Esophagus squamous epithelium (tissue), 5 donors: ENCODE measurements around the gene IKZF3. TPM values are rescaled to one million over a fixed set of nuclear protein-coding genes. Genes with fewer than 3 reads are reported as not detected.

Experiments used
- DNase-seq: peaks from one replicate; lab custom pipeline; 2025; lab: John Stamatoyannopoulos, UW
- H3K27ac ChIP-seq, 4 donors: fragments of 200-600 bp; sonication (generic); one replicate each; pipeline ENCODE4 v1.5.1; 2016 to 2019; ENCODE audit warnings: mild to moderate bottlenecking in 1 of 4
- H3K27me3 ChIP-seq, 4 donors: fragments of 200-600 bp; sonication (generic); 1 replicate in 3 of 4; 2 replicates in 1 of 4; pipeline versions ENCODE4 v1.5.1 to v1.6.0; 2017 to 2021; ENCODE audit warnings: antibody characterized with exemption in 1 of 4
- H3K36me3 ChIP-seq, 3 donors: fragments of 200-600 bp; sonication (generic); one replicate each; pipeline ENCODE4 v1.5.1; 2016 to 2019
- H3K4me1 ChIP-seq, 3 donors: fragments of 200-600 bp; sonication (generic); one replicate each; pipeline ENCODE4 v1.5.1; 2017 to 2019
- H3K4me3 ChIP-seq, 4 donors: fragments of 200-600 bp; sonication (generic); 1 replicate in 3 of 4; 2 replicates in 1 of 4; pipeline ENCODE4 v1.5.1; 2016 to 2019; ENCODE audit warnings: mild to moderate bottlenecking in 2 of 4, moderate library complexity in 1 of 4
- H3K9me3 ChIP-seq, 3 donors: fragments of 200-600 bp; sonication (generic); one replicate each; pipeline ENCODE4 v1.5.1; 2016 to 2019
- POLR2A ChIP-seq, 4 donors: fragments of 450-650 bp; IDR thresholded peaks; one replicate each; pipeline ENCODE4 v1.6.1; 2017; ENCODE audit warnings: antibody characterized with exemption in 4 of 4, mild to moderate bottlenecking in 4 of 4, moderate library complexity in 3 of 4
- WGBS, 2 donors: methylation state at CpG; one replicate each; pipeline ENCODE4 v1.1.5; 2018; 5-methylcytosine and 5-hydroxymethylcytosine counted together
- intact Hi-C: fragments of 100-400 bp; cut with DNase I; formaldehyde crosslinking; loops from one replicate; pipeline ENCODE4 v1.15.0; 2022
- total RNA-seq, 4 donors: library from RNA; depleted of rRNA; stranded (reverse); fragments of >200 nt; gene quantifications; one replicate each; pipeline ENCODE4 v1.1.0, GENCODE V29; 2016
- TF ChIP-seq, protein P1 (sequence below), 6 experiments: fragments of 450-650 bp in 4 of 6; fragments of 200-600 bp in 2 of 6; sonication (generic) in 2 of 6; IDR thresholded peaks; one replicate each; pipeline ENCODE4 v1.5.1; 2016 to 2019; ENCODE audit warnings: antibody characterized with exemption in 6 of 6, mild to moderate bottlenecking in 4 of 6, moderate library complexity in 4 of 6
- donor health status: DM: yes; HTN: yes; CAD: no.

IKZF3 gene
- total RNA-seq, 4 donors from 2014 or later = 2.1 to 9.0 (median 3.8) TPM

DNA sequence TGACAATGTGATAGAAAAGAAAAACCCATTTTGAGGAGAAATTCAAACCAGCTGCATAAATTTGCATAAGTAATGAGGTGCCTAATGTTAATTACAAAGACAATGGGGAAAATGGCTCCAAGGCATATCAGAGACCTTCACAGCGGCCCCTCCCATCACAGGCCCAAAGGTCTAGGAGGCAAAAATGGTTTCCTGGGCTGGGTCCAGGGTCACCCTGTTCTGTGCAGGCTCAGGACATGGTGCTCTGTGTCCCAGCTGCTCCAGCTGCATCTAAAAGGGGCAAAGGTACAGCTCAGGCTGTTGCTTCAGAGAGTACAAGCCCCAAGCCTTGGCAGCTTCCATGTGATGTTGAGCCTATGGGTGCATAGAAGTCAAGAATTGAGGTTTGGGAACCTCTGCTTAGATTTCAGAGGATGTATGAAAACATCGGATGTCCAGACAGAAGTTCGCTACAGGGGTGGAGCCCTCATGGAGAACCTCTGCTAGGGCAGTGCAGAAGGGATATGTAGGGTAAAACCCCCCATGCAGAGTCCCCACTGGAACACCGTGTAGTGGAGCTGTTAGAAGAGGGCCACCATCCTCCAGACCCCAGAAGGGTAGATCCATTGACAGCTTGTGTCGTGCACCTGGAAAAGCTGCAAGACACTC is 40.6 kb downstream of the IKZF3 start:
- peaks cover 0 to 13% (median 9%) of the 10 kb centered on the region in 3 donors for H3K9me3 ChIP-seq
- no peak for DNase-seq
- H3K27me3 ChIP-seq = peaks cover 0 to 10% (median 0%) of the 10 kb centered on the region in 4 donors
- WGBS, 2 donors = 84 to 91% methylated on average over 4 to 5 of the region's 5 CpGs
- TF ChIP-seq POLR2A (IDR thresholded peaks at IDR 0.05) = no peak
- TF ChIP-seq, protein P1, sequence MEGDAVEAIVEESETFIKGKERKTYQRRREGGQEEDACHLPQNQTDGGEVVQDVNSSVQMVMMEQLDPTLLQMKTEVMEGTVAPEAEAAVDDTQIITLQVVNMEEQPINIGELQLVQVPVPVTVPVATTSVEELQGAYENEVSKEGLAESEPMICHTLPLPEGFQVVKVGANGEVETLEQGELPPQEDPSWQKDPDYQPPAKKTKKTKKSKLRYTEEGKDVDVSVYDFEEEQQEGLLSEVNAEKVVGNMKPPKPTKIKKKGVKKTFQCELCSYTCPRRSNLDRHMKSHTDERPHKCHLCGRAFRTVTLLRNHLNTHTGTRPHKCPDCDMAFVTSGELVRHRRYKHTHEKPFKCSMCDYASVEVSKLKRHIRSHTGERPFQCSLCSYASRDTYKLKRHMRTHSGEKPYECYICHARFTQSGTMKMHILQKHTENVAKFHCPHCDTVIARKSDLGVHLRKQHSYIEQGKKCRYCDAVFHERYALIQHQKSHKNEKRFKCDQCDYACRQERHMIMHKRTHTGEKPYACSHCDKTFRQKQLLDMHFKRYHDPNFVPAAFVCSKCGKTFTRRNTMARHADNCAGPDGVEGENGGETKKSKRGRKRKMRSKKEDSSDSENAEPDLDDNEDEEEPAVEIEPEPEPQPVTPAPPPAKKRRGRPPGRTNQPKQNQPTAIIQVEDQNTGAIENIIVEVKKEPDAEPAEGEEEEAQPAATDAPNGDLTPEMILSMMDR (IDR thresholded peaks at IDR 0.05) = no peak
- no peak overlapping the region for H3K4me3 ChIP-seq
- H3K27ac ChIP-seq = no peak overlapping the region
- intact Hi-C loops = no loop called here
- H3K4me1 ChIP-seq = no peaks in the 10 kb centered on the region
- H3K36me3 ChIP-seq = no peaks in the 10 kb centered on the region

DNA sequence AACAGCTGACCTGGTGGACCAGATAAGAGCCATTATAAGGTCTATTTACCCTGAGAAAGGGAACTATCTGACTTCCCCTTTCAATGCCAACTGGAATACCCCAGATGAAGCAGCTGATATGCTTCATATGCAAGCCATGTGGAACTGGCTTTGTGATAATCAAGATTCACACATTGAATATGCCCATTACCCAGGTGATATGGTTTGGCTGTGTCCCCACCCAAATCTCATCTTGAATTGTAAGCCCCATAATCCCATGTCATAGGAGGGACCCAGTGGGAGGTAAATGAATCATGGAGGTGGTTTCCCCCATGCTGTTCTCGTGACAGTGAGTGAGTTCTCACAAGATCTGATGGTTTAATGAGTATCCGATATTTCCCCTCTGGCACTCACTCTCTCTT is 42.1 kb downstream of the IKZF3 start:
- Histone ChIP-seq H3K4me3 (no peak overlapping the region), H3K9me3 (peaks cover 0 to 13% (median 9%) of the 10 kb centered on the region in 3 donors), H3K36me3 (no peaks in the 10 kb centered on the region), H3K4me1 (no peaks in the 10 kb centered on the region), H3K27me3 (peaks cover 0 to 7% (median 0%) of the 10 kb centered on the region in 4 donors), H3K27ac (no peak overlapping the region)
- 63 to 72% methylated on average over 2 of the region's 2 CpGs for WGBS, 2 donors
- intact Hi-C loops = no loop called here
- TF ChIP-seq POLR2A (IDR thresholded peaks at IDR 0.05) = no peak
- TF ChIP-seq, protein P1 (IDR thresholded peaks at IDR 0.05) = no peak
- DNase-seq = no peak

DNA sequence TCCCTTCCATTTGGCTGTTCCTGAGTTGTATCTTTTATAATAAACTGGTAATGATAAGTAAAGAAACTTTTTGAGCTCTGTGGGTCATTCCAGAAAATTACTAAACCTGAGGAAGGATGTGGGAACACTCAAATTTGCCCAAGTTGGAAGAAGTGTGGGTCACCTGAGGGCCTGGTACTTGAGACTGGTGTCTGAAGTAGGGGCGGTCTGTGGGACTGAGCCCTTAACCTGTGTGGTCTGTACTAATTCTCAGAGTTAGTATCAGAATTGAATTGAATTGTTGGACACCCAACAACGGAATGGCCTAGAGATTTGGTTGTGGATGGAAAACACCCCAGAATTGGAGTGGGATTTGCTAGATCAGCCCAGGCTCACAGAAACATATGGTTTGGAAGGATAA is 43.1 kb downstream of the IKZF3 start:
- DNase-seq = no peak
- intact Hi-C loops = no loop called here

DNA sequence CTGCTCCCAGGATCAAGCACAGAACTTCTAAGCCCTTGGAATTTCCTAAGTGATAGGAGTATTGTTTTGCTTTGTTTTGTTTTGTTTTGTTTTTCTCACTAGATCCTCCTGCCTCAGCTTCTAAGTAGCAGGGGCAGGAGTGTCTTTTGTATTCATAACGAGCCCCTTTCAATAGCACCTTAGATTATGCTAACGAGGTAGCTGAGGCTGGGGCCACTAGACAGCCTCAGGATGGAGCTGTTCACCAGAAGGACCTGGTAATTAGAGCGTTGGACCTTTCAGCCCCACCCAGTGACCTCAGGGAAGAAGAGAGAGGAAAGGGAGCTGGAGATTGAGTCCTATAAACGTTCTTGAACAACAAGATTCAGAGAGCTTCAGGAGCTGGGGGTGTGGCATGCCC is 43.6 kb downstream of the IKZF3 start:
- no peak for DNase-seq
- no peaks in the 10 kb centered on the region for H3K4me1 ChIP-seq
- H3K9me3 ChIP-seq = peaks cover 0 to 13% (median 9%) of the 10 kb centered on the region in 3 donors
- intact Hi-C loops = no loop called here
- no peaks in the 10 kb centered on the region for H3K36me3 ChIP-seq
- WGBS, 2 donors = 12 to 30% methylated on average over 4 of the region's 4 CpGs
- no peak overlapping the region for H3K4me3 ChIP-seq
- TF ChIP-seq, protein P1 (IDR thresholded peaks at IDR 0.05) = peak in 1 of 6 experiments; percentile 6
- no peak for TF ChIP-seq POLR2A (IDR thresholded peaks at IDR 0.05)
- no peaks in the 10 kb centered on the region for H3K27me3 ChIP-seq
- no peak overlapping the region for H3K27ac ChIP-seq

More for the DNA sequence above, 43.1 kb downstream of the IKZF3 start:
- H3K27me3 ChIP-seq = no peaks in the 10 kb centered on the region
- peaks cover 0 to 13% (median 9%) of the 10 kb centered on the region in 3 donors for H3K9me3 ChIP-seq
- H3K36me3 ChIP-seq = no peaks in the 10 kb centered on the region
- no peak overlapping the region for H3K4me3 ChIP-seq
- no peak overlapping the region for H3K27ac ChIP-seq
- TF ChIP-seq, protein P1 (IDR thresholded peaks at IDR 0.05) = no peak
- no peak for TF ChIP-seq POLR2A (IDR thresholded peaks at IDR 0.05)
- H3K4me1 ChIP-seq = no peaks in the 10 kb centered on the region
- 87 to 95% methylated on average over 2 of the region's 2 CpGs for WGBS, 2 donors

DNA sequence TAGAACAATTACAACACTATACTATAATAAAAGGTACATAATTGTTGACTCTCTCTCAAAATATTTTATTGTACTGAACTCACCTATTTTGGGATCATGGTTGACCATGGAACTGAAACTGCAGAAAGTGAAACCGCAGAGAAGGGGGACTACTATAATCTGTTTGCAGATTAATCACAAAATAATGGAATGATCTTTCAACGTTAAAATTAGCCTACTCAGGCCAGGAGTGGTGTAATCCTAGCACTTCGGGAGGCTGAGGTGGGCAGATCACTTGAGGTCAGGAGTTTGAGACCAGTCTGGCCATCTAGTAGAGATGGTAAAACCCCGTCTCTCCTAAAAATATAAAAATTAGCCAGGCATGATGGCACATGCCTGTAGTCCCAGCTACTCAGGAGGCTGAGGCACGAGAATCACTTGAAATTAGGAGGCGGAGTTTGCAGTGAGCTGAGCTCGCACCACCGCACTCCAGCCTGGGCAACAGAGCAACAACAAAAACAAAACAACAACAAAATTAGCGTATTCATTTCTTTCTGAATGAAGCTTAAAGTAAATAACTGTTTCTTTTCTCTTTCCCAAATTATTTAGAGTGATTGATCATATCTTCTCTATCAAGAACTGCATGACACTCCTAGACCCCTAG is 45.6 kb downstream of the IKZF3 start:
- Histone ChIP-seq H3K9me3 (peaks cover 0 to 6% (median 4%) of the 10 kb centered on the region in 3 donors), H3K27me3 (peaks cover 0 to 3% (median 0%) of the 10 kb centered on the region in 4 donors), H3K4me1 (no peaks in the 10 kb centered on the region), H3K4me3 (no peak overlapping the region), H3K36me3 (no peaks in the 10 kb centered on the region), H3K27ac (no peak overlapping the region)
- DNase-seq = no peak
- WGBS, 2 donors = 59 to 71% methylated on average over 9 of the region's 9 CpGs
- intact Hi-C loops = no loop called here
- TF ChIP-seq POLR2A (IDR thresholded peaks at IDR 0.05) = no peak
- TF ChIP-seq, protein P1 (IDR thresholded peaks at IDR 0.05) = no peak
